HG03196 (cell line): Measurements from ENCODE around the gene KRTAP12-4.
"Not testable (repeated sequence)": the region's sequence is repeated elsewhere in the genome, so short reads cannot be mapped to it uniquely, and the experiment has no call there.

ENCODE experiments used
- ATAC-seq: cut with Tn5 transposase; IDR thresholded peaks from one replicate; pipeline ENCODE4 v1.9.1; 2021; ENCODE audit not compliant: unreplicated experiment

The KRTAP12-4 gene

DNA sequence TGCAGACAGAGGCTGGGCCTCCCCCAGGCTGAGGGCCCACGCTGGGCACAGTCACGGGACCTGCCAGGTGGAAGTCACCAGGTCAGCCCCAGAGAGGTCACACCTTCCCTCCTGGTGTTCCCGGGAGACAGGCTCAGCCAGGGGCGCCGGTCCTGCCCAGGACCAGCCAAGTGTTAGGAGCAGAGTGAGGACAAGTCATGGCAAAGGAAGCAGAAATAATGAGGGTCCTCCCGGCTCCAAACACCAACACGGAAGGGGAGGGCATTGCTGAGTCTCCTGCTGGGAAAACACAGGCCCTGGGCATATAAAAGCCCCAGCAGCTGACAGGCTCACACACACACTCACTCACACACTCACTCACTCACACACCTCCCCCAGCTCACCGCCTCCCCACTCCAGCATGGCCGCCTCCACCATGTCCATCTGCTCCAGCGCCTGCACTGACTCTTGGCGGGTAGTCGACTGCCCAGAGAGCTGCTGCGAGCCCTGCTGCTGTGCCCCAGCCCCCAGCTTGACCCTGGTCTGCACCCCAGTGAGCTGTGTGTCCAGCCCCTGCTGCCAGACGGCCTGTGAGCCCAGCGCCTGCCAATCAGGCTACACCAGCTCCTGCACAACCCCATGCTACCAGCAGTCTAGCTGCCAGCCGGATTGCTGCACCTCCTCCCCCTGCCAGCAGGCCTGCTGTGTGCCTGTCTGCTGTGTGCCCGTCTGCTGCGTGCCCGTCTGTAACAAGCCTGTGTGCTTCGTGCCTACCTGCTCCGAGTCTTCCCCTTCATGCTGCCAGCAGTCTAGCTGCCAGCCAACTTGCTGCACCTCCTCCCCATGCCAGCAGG is 17.2 kb downstream of the KRTAP12-4 start, which contains the start of gene KRTAP10-10:
TSS of gene KRTAP10-10 (plus strand) at position 339 of the 833 bp plus-strand sequence. CDS start at position 401, 62 bp downstream.
- ATAC-seq, result no peak

DNA sequence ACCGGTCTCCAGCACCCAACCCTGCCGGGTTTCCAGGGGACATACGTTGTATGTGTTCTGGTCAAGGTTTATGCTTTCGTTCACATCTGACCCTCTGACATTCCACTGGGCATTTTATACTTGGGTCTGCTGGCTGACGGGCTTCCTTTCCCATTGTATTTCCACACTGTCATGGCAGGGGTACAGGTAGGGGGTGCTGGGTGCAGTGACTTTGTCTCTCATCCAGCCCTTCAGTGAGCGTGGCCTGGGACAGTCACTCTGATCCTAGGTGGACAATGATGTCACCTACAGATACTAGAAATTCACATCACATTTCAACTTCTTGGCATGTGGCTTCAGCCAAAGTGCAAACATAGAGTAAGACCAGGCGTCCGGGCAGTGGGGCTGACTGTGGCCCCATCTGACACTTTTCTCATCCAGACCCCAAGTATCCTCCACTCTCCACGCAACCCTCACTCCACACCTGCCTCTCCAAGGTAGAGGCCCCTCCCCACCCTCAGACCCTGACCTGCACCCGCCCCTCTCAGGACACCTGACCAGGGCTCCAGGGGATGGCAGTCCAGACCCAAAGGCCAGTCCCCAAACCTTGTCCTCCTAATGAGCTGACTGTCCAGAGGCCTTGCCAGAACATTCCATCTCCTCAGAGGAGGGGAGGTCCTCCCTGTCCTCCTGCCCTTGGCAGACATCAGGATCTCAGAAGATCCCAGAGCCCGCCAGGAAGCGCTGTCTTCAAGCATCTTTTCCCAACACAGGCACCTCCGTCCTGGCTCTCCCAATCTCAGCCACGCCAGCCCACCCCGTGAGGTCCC is 18.0 kb downstream of the KRTAP12-4 start:
- ATAC-seq, result no peak

DNA sequence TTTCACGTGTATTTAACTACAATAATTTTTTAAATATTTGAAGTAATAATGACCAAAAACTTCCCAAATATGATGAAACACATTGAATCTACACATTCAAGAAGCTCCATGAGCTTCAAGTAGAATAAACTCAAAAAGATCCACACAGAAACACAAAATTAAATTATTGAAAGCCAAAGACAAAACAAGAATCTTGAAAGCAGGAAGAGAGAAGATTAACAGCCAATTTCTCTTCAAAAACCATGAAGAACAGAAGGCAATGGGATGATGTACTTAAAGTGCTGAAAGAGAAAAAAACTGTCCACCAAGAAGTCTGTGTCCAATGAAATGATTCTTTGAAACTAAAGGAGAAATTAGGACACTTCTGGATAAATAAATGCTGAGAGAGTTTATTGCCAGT is 22.4 kb downstream of the KRTAP12-4 start:
- no peak for ATAC-seq

DNA sequence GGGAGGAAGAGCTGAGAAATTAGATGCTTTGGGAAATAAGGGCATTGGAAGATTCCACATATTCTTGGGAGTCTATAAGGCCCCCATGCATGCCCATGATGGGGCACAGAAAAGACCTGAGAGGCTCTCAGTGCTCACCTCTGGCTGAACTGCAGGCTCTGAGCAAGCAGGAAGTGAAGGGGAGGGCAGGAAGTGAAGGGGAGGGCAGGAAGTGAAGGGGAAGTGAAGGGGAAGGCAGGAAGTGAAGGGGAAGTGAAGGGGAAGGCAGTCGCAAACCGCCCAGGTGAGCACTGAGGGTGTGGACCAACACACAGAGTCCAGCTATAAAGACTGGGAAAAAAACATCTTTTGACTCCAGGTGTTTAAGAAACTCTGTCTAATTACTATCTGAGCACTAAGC is 24.0 kb downstream of the KRTAP12-4 start:
- no peak for ATAC-seq

DNA sequence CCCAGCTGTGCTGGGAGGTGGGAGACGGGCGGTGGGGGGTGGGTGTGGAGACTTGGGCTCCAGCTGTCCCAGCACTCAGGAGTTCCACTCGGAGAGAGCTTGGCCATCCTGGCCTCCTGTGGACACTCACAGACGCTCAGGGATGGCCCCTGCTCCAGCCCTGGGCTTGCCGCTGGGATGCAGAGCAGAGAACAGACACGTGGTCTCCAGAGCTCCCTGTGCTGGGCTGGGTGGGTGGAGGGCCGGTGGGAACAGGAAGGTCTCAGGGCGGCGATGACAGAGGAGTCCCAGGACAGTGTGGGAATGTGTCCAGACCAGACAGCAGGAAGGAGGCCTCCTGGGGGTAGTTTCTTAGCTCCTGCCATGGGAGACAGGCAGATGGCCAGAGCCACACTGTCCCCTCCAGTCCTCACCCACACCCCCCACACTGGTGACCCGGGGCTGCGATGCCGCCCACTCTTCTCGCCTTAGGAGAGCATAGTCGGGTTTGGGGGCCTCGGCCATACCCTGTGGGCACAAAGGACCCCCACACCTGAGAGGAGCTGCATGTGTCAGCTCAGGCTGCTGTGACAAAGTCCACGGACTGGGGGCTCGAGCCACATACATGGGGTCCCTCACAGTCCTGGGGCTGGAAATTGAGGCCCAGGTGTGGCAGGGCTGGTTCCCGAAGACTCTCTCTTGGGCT is 25.6 kb downstream of the KRTAP12-4 start:
- ATAC-seq, result no peak

DNA sequence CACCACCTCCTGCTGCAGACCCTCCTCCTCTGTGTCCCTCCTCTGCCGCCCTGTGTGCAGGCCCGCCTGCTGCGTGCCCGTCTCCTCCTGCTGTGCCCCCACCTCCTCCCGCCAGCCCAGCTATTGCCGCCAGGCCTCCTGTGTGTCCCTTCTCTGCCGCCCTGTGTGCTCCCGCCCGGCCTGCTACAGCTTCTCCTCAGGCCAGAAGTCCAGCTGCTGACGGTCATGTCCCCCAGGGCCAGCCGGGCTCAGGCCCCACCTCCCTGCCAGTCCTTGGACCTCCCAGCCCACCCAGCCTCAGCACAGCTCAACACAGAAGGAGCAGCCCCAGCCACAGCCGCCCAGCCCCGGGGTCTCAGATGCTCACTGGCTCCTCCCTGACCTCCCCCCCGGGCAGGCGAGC is 26.6 kb downstream of the KRTAP12-4 start:
- not testable (repeated sequence) for ATAC-seq

DNA sequence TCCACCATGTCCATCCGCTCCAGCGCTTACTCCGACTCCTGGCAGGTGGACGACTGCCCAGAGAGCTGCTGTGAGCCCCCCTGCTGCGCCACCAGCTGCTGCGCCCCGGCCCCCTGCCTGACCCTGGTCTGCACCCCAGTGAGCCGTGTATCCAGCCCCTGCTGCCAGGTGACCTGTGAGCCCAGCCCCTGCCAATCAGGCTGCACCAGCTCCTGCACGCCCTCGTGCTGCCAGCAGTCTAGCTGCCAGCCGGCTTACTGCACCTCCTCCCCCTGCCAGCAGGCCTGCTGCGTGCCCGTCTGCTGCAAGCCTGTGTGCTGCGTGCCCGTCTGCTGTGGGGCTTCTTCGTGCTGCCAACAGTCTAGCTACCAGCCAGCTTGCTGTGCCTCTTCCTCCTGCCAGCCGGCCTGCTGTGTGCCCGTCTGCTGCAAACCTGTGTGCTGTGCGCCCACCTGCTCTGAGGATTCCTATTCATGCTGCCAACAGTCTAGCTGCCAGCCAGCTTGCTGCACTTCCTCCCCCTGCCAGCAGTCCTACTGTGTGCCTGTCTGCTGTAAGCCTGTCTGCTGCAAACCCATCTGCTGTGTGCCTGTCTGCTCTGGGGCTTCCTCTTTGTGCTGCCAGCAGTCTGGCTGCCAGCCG is 27.2 kb downstream of the KRTAP12-4 start:
- ATAC-seq, result not testable (repeated sequence)

DNA sequence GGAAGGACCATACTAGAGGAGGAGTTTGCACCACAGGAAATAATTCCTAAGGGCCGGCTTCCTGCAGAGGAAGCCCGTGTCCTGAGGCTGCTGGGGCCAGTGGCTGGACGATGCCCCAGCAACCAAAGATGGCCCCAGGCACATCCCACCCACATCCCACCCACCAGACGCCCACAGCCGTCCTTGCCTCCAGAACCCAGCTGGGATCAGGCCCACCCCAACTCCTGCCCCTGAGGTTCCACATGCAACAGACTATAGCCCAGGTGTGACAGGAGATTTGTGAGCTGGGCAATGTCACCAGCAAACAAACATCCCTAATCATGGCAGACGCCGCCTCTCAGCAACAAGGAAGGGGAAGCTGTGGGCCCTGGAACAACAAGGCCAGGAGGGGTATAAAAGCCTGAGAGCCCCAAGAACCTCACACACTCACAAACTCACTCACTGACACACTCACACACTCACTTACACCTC is 27.8 kb downstream of the KRTAP12-4 start, which contains the start of gene KRTAP10-9:
TSS of gene KRTAP10-9 (plus strand) at position 421 of the 471 bp plus-strand sequence. CDS start 79 bp downstream, outside the sequence.
- ATAC-seq, result no peak

DNA sequence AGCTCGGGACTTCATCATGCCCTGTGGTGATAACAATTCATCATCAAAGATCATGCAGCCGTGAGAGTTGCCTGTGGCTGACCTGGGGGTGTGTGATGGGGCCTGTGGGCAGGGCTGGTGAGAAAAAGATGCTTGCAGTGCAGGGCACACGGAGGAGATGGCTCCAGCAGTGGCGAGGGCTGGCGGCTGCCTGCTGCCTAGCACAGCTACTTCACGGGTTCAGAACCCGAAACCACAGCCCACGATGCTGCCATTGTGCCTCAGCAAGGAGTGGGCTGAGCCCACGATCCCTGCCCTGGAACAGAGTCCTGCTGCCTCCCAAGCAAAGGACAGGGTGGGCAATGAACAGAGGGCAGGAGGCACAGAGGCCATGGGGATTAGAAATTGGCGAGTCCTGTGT is 28.2 kb downstream of the KRTAP12-4 start:
- ATAC-seq, result no peak

DNA sequence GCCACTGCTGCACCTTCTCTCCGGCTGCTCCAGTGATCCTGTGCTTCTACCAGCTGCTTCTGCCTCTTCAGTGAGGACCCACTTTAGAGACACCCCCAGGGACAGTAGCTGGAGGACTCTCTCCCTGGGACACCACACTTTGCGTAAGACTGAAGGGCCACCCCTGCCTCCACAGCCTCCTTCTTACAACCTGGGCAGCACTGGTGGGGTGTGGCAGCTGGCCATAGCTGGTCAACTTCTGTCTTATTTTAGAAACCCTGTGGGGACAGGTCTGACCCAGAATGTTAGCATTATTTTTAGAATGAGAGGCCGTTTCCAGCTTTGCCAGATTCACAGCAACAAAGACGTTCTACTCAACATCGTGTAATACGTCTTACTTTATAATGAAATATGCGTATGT is 28.7 kb downstream of the KRTAP12-4 start:
- ATAC-seq, result no peak

DNA sequence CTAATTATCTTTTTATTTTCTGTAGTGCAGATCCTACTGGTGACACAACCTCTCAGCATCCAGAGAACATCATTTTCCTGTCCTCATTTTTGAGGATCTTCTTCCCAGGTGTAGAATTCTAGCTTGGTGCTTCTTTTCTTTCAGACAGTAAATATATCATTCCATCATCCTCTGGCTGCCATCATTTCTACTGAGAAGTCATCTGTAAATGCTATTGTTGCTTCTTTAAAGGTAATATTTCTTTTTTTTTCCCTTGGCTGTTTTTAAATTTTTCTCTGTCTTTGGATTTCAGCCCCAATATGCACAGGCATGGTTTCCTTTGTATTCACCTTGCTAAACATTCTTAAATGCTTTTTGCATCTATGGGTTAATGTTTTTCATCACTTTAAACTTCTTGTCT is 30.9 kb downstream of the KRTAP12-4 start:
- ATAC-seq, result no peak

DNA sequence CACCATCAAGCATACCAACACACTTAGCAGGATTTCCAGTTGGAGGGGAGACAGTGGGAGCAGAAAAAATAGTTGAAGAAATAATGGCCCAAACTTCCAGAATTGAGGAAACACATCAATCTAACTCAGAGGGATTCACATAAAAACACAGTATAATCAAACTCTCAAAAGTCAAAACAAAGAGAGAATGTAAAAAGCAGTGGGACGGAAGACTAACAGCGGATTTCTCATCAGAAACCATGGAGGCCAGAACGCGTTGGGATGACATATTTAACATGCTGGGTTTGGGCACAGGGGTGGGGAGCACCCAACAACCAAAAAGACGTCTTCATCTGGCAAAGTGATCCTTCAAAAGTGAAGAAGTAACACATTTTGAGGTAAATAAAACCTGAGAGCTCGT is 34.6 kb downstream of the KRTAP12-4 start:
- no peak for ATAC-seq

DNA sequence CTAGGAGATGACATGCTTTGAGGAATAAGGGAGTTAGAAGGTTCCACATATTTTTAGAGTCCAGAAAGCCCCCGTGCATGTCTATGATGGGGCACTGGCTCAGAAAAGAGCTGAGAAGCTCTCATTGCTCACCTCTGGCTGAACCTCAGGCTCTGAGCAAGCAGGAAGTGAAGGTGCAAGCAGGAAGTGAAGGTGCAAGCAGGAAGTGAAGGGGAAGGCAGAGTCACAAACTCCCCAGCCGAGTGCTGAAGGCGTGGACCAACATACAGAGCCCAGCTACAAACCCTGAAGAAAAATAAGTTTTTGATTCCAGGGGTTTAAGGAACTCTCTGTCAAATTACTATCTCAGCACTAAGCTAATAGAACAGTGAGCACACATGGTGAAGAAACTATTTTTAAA is 35.5 kb downstream of the KRTAP12-4 start:
- no peak for ATAC-seq

DNA sequence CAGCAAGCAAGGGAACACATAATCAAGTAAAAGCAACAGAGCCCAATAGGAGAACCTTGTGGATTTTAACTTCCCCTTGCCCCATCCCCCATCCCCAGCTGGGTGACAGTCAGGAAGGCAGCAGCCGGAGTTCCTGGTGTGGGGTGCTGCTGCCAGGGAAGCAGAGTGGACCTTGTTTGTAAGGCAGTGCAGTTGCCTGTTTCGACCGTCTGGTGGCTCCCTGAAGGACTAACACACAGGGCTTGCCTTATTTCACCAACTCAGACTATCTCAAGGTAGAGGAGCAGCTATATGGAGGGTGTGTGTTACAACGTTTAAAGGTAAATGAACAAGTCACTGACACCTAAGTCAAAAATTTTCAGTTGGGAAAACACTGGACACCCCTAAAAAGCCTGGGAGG is 36.0 kb downstream of the KRTAP12-4 start:
- no peak for ATAC-seq

DNA sequence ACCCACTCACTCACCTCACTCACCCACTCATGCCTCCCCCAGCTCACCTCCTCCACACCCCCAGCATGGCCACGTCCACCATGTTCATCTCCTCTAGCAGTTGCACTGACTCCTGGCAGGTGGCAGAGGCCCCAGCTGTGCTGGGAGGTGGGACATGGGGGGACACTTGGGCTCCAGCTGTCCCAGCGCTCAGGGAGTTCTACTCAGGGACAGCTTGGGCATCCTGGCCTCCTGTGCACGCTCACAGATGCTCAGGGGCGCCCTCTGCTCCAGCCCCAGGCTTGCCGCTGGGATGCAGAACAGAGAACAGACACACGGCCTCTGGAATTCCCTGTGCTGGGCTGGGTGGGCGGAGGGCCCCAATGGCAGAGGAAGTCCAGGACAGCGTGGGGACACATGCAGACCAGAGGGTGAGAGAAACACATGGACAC is 37.4 kb downstream of the KRTAP12-4 start:
- no peak for ATAC-seq

DNA sequence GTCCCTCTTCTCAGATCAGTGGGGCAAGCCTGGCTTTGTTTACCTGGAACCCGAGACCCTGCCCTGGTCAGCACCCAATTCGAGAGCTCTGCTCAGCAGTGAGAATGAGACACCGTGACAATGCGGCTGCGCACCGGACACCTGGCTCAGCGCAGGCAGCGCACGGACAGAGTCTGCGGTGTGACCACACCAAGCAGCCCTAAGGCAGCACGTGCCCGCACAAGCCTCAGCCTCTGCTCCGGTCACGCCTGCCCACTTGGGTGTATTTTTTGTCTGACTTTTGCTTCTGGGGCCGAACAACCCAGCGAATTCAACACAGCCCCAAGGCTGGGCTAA is 37.9 kb downstream of the KRTAP12-4 start:
- ATAC-seq, result no peak

DNA sequence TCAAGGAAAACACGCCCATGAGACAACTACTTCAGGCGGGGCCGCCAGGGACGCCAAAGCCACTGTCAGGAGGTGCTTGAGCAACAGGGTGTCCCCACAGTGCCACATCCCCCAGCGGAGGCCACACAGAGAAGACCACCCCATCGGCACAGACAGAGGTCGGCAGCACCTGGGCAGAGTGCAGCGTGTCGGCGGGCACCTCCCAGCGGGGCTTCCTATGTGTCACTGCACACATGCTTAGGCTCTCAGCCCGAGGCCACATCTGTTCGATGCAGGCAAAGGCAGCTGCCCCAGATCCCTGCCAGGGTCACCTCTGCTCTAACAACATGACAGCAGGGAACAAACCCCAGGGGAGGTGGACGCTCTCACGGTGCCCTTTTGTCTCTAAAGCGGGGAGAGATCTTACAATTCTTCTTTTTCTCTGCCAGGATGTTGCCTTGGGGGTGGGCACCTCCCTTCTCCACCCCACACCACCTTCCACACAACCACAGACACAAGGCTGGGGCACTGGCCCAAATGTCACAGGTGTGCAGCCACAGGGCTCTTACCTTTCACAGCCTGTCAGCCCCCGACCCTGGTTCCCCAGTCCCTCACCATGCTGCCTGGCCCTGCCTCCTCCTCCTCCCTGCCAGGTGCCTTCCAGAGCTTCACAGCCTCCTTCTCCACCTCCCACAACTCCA is 38.4 kb downstream of the KRTAP12-4 start:
- ATAC-seq, result no peak

DNA sequence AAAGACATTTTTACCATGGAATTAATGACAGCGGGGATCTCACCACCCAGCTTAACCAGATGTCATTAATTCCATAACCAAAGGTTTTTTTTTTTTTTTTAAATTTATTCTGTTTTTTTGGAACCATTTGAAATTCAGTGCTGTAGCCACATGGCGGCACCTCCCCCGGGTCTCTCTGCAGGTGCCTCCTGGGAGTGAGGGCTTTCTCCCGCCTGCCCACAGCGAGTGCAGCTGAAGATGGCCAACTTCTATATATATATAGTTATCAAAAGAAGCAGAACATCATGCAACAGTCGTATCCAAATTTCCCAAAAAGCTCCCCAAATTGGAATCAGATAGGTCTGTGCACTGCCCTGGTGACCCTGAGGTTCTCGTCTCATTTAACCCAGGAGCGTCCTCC is 39.0 kb downstream of the KRTAP12-4 start:
- ATAC-seq, result no peak

DNA sequence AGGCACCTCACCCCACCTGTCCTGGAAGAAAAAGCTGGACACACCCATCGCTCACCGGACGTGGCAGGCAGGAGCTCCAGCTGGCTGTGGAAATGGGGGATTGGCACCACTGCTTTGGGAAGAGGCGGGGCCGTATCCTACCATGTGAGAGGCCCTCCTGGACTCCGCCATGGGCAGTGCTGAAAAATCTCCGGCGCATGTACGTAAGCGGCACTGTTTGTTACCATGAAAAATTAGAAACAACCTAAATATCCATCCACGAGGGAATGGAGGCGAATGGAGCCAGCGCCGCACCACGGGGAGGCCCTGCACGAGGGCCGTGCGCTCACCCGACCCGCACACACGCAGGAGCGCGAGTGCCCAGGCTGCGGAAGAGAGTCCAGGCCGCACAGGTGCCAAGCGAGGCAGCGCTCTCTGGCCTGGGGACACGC is 39.5 kb downstream of the KRTAP12-4 start:
- ATAC-seq, result no peak

DNA sequence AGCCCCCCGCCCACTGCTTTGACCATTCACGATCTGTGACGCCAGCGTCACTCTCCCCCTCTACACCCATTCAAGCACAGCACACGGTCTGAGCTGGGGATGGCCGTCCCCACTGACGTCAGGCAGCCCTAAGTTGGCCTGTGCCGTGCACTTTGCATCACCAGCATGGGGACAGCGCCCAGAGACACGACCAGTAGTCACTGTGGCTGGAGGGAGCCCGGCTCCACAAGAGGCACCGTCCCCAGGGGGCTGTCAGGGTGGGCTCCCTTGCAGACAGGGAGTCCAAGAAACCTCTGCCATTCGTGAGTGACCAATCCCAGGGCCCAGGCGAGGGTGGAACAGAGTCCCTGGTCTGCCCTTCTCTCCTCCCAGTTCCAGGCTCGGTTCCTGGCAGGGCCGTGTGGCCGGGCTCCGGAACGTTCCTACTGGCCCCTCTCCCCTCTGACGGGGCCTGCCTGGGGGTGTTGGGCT is 40.3 kb downstream of the KRTAP12-4 start:
- ATAC-seq, result no peak
